Measurements from ENCODE around the gene EVX1.

EVX1 gene

DNA sequence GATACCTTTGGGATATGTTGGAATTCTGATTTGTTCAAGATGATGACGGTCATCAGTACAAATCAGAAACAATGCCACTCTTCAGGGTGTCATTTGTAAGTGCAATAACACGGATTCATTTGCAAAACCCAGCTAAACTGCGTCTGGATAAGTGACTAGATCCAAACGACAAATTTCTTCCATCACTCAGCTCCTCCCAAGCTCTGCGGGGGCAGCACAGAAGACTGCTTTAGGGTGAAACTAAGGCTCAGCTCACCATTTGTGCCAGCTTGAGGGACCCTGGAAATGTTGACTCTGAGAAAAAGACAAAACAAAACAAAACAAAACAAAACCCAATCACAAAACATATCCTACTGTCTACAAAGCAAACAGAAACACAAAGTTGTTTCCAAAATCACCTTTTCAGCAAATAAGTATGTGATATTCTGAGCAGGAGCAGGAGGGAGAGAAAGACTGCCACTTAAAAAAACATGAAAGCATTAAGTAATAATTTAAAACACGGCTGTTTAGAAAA is 8.0 kb downstream of the EVX1 start:
- DNase-seq (ENCODE audit: low read depth): no peak

DNA sequence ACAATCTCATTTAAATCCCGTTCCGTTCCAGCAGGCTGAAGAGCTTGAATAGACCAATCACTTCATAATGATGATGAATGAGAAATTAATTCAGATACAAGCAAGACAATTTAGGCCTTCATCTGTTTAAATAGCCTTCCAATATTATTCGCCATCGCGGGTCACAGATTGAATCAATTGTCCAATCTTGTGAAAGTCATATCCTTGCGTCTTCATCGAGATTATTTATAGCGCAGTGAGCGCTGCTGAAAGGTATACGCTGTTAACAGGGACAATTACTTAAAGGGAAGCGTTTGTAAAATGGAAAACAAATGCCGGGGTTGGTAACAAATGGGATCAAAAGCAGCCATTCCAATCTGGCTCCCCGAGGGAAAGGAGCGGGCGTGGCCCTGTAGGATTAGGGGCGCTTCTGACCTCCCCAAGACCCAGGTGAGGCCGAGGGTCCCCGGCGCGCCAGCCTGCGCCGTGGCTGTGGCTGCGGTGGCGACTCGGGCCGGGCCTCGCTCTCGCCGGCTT is 8.6 kb downstream of the EVX1 start:
- DNase-seq (ENCODE audit: low read depth): no peak

DNA sequence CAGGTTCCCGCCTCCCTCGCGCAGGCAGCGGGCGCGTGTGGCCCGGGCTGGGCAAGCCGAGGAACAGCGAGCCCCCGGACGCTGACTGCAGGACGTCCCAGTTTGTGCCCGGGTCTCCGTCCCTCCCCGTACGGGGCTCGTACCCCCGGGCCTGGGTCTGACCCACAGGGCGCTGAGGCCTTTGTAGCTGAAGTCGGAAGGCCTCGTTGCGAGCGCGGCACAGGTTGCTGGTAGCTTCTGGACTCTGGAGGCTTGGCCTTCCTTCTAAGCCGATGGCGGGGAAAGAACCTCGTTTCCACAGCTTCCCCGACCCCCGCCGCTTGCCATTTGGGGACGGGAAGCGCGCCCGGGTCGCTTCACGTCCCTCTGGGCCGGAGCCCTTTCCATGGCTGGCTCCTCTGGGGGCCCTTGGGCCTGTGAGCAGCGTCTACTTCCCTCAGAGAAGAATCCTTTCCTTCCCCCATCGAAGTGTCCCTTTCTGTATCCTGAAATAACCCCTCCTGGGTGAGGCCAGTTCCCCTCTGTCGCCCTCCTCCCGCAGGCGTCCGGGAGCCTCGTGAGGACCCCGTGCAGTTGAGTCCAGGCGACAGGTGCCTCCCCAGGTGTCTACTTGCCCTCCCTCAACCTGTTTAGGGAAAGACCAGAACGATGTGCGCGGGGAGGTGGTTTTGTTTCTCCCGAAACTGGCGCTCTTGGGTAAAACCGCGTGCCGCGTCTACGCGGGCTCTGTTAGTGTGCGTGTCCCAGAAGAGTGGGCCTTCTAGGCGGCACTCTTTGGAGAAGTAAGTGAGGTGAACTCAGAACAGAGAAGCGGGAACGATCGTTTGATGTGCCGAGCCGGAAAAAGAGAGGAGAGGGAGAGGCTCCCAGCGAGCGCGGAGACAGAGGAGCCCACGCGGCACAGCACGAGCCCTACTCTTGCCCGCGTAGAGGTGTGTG is 9.3 kb downstream of the EVX1 start:
- DNase-seq (ENCODE audit: low read depth): no peak

DNA sequence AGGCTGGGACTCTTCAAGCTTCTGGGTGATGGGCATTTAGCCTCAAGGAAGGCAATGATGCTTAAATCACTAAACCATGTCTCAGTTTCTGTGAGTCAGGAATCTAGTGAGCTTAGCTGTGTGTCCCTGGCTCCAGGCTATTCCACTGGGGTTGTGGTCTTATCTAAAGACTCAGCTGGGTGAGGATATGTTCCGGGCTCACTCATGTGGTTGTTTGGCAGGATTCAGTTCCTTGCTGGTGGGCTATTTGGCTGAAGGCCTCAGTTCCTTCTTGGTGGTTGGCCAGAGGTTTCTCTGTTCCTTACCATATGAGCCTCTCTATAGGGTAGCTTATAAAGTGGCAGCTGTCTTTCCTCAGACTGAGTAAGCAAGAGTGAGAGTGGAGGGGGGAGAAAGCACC is 12.0 kb downstream of the EVX1 start:
- no peak for DNase-seq (ENCODE audit: low read depth)

DNA sequence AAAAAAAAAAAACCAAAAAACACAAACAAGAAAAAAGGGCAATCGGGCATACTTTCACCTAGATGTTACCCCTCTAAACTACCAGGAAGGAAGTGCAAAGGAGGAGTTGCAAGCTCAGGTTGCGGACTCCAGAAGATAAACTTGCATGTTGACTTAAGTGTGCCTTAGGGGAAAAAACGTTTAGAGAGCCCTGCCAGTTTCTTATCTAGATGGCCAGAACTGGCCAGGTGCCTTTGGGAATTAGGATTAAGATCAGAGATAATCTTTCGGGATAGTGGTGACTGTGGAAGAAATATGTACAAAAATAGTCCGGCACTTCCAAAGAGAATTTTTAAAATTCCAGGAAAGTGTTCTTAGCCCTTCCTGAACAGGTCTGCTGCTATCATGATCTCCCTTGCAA is 17.6 kb downstream of the EVX1 start:
- no peak for DNase-seq (ENCODE audit: low read depth)

DNA sequence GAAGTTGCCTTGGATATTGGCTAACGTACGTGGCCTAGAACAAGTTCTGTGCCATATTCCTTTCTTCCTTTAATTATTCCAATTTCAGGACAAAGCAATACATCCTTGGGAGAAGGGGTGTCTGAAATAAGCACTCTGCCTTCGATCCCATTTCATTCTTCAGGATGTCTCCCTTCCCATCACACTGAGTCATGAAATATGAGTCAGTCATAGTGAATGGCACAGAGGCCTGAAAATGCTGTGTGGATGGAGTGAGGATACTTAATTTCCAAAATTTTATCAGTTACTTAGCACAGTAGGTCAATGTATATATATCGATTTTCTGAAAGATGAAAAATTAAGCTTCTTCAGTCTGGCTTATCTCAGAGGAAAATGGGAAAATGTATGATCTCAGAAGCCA is 19.5 kb downstream of the EVX1 start:
- DNase-seq (ENCODE audit: low read depth): no peak

DNA sequence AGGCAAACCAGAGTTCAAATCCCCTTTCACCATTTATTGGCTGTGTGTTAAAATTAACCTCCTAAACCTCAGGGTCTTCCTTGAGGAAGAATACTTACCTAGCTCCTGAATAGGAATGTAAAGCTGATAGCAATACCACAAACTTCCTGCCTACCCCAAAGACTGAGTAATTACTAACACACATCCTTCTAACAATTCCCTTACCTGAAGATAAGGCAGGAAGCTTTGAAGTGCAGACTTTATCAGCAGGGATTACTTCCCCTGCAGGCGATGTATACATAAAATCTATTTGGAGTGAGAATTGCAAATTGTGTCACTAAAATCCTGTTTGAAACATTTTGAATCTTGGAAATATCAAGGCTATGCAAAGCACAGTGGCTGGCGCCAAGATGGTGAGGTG is 21.2 kb downstream of the EVX1 start:
- DNase-seq (ENCODE audit: low read depth): no peak

DNA sequence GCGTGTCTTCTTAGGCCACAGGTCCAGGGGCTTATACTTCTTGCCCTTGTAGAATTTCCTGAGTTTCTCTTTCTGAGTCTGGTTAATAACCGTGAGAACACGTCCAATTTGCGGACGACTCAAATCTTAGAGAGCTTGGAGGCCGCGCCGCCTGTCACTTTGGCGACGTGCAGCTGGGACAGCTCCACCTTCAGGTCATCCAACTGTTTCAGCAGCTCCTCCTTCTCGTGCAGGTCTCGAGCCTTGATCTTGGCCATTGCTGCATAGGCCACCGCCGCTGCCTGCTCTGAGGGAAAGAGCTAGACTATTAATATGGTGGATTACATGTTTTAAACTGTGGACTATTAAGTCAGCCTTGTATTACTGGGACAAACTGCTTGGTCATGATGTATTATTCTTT is 26.9 kb downstream of the EVX1 start:
- no peak for DNase-seq (ENCODE audit: low read depth)

DNA sequence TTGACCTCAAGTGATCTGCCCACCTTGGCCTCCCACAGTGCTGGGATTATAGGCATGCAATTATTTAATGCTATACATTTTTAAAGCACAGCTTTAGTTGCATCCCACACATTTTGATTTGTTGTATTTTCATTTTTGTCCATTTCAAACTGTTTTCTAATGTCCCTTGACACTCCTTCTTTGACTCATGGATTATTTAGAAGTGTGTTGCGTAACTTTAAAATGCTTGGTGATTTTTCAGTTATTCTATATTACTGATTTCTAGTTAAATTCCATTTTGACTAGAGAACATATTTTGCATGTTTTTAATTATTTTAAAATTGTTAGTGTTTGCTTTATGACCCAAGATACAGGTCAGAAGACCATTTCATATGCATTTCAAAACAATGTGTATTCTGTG is 28.8 kb downstream of the EVX1 start:
- no peak for DNase-seq (ENCODE audit: low read depth)

DNA sequence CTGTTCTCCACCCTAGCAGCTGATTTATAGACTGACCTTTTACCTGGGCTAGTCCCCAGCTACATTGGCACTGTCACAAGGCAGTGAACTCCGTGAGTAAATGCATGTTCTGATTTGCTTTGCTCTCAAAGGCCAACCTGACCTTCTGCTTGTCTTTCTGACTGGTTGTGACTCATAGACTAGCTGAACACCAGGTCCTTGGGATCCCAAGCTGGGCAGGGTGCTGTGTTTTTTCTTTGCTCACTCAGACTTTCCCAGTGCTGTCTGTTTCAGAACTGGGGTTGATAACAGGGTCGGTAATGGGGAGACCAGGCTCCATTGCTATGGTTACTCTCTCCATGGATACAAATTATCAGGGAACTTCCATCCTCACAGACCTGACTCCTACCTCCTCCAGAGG is 35.0 kb downstream of the EVX1 start:
- DNase-seq (ENCODE audit: low read depth): no peak

DNA sequence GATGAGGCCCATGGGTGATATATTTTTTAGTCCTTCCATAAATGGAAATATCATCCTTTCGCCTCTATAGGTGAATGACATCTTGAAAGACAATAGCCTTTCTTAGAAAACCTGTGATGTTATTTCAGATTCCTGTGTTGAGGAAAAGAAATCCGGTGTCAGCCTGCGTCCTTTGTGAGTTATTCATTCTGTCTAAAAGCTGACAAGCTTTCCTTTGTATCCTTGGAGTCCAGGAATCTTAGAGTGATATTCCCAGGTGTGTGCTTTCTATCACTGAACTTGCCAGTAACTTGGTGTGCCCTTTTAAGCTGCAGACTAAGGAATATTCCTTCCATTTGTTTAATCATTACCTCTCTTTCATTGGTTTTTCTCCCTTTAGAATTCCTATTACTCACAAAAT is 41.0 kb downstream of the EVX1 start:
- DNase-seq (ENCODE audit: low read depth): no peak

DNA sequence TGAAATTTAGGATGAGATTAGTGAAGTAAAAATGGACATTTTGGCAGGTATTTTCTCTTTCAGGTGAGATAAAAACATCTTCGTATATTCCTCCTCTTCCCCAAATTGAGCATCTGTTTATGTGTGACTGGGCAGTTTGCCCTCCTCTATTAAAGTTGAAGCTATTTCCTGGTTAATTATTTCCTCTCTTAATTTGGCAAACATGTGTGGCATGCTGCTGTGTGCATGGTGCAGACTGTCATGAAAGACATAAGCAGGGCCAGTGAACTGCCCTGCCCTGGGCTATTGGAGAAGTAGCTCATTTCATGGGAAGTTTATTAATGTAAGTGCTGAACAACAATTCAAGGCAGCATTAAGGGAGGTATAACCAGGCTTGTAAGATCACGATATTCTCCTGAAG is 52.6 kb downstream of the EVX1 start:
- DNase-seq (ENCODE audit: low read depth): no peak

DNA sequence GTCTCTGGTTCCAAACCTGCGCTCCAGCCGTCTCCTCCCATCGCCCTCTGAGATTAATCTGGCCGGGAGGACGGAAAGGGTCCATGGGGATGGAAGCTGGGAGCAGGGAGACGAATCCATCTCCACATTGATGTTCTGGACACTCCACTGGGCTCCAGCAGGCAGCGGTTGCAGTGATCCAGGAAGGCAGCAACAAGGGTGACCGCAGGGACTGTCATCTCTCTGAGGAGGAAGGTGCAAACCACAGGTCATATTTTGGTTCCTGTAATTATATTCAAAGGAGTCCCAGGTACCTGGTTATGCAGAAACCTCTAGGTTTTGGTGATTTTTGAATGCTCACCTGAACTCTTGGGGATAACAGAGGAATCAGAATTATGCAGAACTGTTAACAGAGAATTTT is 54.8 kb downstream of the EVX1 start:
- DNase-seq (ENCODE audit: low read depth): no peak
